Measurements from ENCODE around the gene RAD21L1.

The RAD21L1 gene

DNA sequence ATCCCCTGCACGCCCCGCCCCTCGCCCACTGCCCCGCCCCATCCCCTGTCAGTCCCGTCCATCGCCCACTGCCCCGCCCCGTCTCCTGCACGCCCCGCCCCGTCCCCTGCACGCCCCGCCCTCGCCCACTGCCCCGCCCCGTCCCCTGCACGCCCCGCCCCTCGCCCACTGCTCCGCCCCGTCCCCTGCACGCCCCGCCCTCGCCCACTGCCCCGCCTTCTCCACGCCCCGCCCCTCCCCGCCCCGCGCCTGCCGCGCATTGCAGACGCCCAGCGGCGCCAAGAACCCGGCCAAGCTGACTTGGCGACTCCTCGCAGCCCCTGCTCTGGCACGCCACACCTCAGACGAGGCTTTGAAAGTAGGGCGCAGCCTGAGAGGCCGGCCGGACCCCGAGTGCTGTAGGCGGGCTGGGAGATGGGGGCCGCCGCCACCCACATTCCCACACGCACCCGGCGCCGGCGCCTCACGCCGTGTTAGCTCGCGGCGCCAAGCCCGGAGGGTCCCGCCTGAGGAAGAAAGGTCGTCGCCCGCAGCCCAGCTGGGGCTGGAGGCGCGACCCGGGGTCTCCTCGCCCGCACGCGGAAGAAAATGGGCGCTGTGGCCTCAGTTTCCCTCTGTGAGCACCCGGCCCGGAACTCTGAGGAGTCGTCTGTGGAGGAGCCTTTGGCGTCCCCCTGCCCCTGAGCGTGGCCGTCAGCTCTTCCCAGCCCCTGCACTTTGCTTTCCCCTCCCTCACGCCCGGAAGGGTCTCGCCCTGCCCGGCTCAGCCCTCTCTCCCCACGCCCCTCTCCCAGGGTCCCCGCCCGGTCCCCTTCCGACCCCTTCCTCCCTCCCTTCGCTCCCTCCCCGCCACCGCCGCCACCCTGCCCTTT lies at the start of gene RAD21L1:
TSS of gene RAD21L1 (plus strand) at position 262 of the 872 bp plus-strand sequence. CDS start 2,410 bp downstream, outside the sequence.
- DNase-seq: peak; percentile 80

DNA sequence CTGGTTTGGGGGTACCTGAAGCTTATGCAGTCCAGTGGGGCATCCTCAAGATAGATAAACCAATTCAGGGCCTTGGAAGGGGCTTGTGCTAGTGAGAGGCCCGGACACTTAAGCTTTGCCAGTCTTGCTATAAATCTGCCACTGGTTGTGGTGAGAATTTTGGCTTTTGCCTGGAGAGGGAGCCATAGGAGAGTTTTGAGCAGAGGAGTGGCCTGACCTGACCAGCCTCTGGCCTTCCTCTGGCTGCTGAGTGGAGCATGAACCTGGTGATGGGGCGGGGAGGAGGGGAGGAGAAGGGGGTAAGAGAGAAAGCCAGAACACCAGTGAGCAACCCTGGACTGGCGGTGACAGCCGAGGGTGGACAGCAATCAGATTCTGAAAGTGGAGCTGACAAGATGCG lies 48.2 kb upstream of the RAD21L1 start:
- DNase-seq: no peak

DNA sequence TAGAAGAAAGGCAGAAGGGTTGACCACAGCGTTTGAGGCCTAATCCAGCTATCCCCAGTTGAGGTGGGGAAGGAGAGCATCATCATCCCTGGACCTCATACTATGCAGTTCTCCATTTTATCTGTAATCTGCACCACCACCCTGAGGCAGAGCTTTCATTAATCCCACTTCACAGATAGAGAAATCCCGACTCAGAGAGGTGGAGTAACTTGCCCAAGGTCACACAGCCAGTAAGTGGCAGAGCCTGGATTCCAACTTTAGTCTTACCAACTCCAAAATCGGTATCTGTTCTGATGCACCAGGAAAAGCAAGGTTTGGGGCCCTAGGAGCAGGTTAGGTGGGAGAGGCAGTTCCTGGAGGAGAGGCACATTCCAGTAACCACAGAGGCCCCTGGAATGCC lies 47.7 kb upstream of the RAD21L1 start:
- no peak for DNase-seq

DNA sequence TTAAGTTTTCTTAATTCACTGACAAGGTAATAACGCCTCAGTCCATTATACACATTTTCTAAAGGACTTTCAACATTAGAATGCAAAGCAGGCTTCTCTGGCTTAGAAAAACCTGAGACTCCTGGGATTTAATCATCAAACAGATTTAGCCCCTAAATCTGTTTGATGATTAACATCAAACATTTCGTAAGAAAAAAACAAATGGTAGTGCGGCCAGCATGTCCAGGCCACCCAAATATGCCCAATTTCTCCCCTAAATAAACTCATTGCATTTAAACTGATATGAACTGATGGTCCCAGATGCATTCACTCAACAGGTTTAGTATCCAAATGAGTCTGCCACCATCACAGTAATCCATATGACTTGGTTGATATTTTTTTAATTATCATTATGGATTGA lies 47.2 kb upstream of the RAD21L1 start:
- DNase-seq: no peak

DNA sequence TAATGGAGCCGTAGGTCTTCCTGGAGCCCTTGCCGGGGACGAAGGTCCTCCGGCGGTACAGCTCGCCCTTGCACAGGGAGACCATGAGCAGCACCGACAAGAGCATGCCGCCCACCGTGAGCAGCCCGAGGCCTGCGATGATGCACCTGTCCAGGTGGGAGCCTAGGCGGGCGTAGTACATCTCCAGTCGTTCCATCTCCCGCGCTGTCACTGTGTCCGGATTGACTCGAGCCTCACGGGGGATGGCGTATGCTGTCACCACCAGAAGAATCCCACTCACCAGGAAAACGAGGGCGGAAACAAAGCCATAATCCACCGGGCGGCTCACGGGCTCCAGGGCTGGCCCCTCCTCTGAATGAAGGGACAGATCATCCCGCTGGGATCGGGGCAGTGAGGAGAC lies 44.9 kb upstream of the RAD21L1 start:
- no peak for DNase-seq

DNA sequence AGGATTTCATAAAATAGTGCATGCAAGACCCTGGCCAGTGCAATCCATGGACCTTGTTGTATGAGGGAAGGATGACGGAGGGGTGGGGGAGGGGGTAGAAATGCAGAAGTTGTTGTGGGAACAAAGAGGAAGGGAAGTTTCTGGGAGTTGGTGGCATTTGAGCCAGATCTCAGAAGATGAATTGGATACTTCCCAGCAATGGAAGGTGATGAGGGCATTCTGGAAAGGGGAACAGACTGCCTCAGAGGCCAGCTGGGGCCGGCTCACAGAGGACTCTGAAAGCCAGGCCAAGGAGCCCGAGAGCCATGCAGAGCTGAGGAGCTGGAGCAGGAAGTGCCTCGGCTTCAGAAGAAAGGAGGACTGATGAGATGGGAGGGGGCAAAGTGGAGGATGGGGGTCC lies 43.7 kb upstream of the RAD21L1 start:
- no peak for DNase-seq

DNA sequence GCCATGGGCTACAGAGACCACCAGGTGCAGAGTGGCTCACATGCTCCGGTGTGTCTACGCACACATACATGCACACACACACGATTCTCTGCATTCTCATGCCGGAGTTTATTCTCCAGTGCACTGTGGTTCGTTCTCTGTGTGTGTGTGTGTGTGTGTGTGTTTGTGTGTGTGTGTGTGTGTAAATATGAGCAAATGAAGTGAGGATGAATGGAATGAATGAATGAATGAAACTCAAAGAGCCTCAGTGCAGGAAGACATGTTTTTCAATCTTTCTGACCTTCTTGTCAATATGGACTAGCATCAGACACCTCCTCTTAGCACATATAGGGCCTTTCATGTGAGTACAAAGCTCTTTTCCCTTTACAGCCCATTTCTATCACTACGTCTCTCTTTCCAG lies 42.7 kb upstream of the RAD21L1 start:
- DNase-seq: no peak

DNA sequence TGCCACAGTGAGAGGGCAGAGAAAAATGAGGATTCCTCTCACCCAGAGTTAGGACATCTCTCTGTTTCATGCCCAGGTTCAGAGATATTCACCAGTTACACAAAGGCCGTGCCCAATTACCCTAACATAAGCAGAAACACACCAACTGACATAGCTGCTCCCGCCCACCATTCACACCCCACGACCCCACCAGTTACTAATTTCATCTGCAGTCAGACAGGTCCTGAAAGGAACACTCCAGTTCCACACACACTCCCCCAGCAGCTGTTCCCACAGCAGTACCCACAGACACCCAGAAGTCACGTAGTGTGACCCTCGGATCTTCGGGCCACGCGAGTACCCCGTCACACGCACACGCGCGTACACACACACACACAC lies 41.6 kb upstream of the RAD21L1 start:
- no peak for DNase-seq

DNA sequence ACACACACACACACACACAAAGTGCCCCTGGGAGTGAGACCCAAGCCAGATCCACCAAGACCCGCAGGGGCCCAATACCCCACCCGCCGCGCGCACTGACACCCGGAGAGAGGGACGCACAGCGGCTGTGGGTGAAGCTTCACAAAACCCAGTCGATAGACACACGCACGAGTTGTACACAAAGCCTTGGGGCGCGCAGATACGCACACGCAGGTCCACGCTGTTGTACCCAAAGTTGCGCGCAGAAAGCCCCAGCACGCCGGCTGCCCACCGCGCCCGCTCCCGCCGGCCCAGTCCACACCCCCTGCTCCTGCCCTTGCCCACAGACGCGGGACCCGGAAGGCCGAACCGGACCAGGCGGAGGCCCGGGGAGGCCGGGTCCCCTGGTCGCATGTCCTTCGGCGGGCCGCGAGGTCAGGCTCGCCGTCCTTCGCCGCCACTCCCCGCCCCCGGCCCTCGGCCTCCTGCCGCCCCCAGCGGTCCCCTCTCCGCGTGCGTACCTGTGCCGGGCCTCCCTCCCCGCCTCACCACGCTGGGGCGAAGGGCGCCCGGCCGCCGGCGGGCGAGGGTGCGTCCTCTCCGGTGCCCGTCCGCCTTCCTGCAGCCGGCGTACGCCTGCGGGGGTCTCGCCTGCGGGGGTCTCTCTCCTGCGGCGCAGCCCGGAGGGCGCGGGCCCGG lies 41.1 kb upstream of the RAD21L1 start, which contains the start of gene TMEM74B:
TSS of gene TMEM74B (minus strand) at position 344 of the 678 bp plus-strand sequence. CDS start 1,180 bp downstream, outside the sequence.
- DNase-seq: peak; percentile 47

DNA sequence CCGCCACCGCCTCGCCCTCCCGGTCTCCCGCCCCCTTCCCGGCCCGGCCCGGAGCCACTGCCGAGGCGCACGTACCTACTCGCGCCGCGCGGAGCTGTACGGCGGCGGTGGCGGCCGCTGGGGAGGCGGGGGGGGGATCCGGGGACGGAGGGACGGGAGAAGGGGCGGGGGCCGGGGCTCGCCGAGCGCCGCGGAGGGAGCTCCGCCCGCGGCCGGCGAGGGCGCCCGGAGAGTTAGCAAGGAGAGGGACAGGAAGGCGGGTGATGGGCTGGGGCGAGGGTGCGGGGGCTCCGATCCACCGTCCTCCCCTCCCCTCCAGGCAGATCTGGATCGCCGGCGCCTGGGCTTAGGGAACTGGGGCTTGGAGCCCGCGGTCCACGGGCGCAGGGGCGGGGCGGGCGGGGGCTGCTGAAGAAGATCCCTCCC lies 40.5 kb upstream of the RAD21L1 start:
- peak; percentile 22 for DNase-seq

DNA sequence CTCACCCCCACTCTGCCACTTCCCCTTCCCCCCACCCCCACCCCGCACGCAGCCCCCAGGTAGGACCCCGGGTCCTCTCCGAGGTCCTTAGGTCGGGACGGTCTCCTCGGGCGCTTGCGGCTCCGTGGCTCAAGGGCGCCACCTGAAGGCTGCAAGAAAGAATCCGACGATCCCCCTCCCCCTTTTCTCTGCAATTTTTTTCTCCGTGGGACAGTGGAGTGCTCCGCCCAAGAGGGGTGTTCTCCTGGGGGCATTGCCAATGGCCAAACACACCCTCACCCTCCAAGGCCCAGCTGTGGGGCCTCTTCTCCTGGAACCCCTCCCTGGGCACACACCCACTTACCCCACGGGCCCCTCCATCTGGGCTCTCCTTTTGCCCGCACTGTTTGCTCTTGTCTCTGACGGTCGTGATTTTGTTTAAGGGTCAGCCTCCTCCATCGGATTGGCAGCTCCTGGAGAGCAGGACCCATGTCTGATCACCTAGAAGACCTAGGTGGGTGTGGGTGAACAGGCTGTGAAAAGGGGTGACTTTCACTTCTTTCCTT lies 40.0 kb upstream of the RAD21L1 start:
- peak; percentile 70 for DNase-seq

DNA sequence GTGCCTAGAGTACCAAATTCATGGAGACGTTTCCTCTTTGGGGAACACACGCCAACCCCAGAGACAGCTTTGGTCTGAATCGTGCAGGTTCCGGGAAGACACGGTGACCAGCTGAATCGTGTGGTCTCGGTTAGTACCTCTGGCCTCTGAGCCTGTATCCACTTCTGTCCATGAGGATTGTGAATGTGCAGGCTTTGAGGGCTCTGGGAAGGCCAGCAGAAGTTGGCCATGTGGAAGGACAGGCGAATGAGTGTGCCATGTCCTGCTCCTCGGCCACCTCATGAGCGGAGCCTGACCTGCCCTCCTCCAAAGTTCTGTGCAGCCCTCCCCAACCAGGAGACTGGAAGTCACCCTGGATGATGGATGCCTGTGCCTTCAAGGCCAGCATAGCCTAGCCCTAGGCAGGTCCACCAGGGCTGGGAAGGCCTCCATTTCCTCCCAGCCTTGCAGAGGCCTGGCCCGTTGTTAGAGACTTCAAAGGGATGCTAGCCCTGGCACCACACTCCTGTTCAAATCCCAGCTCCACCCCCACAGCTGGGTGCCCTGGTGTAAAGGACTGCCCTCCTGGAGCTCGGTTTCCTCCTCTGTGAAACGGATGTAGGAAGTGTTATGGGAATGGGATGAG lies 39.4 kb upstream of the RAD21L1 start:
- no peak for DNase-seq

DNA sequence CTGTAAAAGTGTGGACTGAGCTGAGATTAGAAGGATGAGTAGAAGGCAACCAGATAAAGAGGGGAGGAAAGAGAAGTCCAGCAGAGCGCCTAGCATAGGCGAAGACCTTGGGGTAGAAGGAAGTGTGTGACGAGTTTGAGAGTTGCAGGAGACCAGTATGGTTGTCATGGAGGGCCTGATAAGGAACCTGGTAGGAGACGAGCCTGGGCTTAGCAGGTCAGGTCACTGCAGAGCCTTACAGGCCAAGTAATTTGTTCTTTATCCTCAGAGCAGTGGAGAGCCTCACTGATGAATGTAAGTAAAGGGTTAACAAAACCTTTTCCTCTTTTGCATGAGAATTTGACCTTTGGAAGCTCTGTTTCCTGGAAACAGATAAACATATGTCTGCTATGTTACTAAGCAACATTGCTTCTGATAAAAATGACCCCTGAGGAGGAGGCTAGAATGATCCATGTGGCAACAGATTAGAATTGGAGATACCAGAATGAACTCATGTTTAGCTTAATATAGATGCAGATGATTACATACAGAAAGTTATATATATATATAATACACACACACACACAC lies 38.2 kb upstream of the RAD21L1 start:
- no peak for DNase-seq

DNA sequence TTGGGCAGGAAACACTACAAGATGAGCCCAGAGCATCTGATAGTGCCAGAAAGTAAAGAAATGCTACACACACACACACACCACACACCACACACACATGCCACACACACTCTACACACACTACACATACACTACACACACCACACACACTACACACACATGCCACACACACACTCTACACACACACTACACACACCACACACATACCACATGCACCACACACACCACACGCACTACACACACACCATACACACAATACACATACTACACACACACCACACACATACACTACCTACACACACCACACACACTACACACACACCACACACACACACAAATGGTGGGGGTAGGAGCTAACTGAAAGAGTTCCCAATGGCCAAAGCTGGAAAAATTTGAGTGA lies 37.5 kb upstream of the RAD21L1 start:
- no peak for DNase-seq

DNA sequence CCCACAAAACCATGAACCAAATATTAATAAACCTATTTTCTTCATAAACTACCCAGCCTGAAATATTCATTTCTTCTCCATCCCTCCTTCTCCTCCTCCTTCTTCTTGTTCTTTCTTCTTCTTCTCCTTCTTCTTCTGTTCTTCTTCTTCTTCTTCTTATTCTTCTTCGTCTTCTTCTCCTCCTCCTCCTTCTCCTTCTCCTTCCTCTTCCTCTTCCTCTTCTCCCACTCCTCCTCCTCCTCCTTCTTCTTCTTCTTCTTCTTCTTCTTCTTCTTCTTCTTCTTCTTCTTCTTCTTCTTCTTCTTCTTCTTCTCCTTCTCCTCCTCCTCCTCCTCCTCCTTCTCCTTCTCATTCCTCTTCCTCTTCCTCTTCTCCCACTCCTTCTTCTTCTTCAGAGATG lies 36.0 kb upstream of the RAD21L1 start:
- DNase-seq: no peak

DNA sequence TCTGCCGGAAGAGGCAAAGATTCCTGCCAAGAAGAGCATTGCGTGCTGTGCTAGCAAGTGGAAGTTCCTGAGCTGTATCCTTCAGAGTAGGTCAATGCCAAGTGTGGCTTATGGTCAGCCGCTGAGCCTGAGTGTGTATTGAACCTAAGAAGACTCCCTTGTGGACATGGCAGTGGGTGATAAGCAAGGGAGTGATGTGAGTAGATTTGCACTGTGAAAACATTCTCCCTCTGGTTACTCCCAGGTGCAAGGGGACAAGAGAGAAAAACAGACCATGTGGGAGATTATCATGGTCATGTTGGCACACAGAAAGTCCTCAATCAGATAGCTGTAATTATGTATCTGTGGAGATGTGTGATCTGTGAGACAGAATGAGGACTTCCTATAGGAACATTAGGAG lies 35.0 kb upstream of the RAD21L1 start:
- no peak for DNase-seq

DNA sequence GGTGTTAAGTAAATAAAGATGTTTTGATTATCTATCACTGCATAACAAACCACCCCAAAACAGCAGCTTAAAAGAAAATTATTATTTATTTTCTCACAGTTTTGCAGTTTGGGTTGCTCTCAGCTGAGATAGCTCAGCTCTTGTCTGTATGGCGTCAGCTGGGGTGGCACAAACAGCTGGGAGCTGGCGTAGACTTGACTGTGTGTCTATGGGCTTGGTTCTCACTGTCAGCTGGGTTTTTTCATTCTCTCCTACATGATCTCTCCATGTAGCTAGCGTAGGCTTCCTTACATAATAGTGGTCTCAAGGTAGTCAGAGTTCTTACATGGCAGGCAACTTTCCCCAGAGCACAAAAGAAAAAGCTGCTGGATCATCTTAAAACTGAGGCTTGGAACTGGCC lies 34.5 kb upstream of the RAD21L1 start:
- no peak for DNase-seq

DNA sequence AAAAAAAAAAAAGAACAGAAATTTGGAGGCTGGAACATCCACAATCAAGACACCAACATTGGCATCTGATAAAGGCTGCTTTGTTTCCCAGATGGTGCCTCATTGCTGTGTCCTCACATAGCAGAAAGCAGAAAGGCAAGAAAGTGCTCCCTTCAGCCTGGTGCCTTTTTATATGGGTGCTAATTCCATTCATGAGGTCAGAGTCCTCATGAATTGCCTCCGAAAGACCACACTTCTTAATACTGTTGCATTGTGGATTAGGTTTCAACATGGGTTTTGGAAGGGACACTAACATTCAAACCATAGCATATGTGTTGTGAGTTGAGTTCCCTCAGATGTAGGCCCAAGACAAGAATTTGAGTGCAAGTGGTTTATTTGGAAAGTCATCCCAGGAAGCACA lies 30.6 kb upstream of the RAD21L1 start:
- no peak for DNase-seq

DNA sequence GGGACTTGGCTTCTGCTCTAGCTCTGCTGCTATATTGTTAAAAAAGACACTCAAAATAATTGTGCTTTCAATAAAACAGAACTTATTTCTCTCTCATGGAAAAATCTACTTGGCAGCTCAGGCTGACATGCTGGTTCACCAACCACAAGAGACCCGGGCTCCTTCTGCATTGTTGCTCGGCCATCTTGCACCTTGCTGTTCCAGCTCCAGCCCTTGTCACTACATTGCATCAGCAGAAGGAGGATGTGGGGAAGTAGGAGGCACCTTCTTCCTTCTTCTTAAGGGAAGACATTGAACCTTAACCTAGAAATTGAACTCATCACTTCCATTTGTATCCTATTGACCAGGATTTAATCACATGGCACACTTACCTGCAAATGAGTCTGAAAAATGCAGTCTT lies 29.2 kb upstream of the RAD21L1 start:
- no peak for DNase-seq

DNA sequence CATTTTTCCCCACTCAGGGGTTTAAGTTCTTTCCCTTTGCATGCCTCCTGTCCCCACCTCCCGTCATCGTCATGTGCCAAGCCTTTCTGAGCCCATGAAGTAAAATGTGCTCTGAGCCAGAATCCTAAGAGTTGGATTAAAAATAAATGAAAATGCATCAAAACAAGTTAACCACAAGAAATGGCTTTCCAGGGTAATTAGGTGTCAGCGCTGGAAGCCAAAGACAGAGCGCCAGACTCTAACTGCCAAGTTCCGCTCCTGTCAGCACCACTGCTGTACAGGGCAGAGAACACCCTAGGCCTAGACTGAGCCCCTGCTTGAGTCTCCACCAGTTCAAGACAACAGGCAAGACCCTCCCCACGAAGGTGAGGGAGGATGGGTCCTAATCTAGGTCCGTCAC lies 28.0 kb upstream of the RAD21L1 start:
- DNase-seq: no peak

DNA sequence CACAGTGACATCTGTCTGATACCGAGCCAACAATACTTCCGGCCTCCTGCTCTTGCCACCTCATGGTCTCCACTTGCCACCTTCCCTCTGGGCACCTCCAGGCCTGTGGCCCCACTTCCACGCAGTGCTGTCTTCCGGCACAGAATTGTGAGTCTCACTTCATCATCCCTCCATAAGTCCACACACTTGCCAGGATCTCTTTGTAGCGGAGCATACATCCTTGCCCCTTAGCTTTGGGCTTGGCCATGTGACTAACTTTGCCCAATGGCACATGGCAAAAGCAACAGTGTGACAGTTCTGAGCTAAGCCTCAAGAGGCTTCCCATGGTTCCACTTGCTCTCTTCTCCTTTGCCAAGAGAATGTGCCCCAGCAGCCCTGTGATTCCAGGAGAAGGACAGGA lies 27.1 kb upstream of the RAD21L1 start:
- no peak for DNase-seq

DNA sequence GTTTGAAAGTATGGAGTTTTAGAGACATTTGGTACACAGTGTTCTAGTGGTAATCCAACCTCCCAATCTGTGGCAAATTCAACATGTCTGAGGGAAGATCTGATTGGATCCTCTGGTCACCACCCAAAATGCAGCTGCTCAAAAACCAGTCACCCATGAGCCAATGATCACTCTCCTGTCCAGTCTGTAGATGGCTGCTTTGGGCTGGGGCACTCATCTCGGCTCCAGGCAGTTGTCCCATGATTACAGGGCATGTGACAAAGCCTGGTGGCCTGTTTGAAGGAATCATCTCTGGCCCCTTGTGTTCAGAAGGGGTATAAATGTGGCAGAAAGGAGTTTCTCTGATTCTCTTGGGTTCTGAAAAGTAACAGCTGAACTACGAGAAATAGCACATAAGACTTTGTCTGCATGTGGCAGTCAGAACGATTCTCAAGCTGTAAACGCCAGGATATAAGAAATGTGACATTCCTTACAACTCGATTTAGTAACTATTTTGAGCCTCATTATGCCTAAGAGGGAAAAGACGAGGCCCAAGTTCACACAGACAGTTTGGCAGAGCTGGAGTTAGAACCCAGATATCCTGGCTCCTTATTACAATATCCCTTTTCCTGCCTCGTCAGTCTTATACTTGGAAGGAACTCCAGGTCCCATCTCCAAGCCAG lies 26.5 kb upstream of the RAD21L1 start:
- no peak for DNase-seq

DNA sequence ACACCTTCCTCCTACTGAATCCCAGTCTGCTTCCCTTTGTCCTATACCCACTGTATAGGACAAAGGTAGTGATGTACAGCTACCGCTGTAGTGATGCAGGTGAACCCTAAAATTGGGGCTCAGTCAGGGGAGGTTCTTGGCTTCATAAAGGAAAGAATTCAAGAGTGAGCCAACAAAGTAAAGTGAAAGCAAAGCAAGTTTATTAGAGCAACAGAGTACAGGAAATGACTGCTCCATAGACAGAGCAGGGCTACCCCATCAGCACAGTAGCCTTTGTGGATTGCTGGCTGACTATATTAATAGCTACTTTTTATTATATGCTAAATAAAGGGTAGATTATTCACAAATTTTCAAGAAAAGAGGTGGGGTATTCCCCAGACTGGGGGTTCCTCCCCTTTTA lies 25.9 kb upstream of the RAD21L1 start:
- DNase-seq: no peak

Measured in eye (tissue), 1 donor.